SU-DHL-6 (cell line): ENCODE data around the gene TRIM42.

Experiments used
- CTCF ChIP-seq: fragments of 200-600 bp; sonication (generic); IDR thresholded peaks from one replicate; pipeline ENCODE4 v1.5.1; 2017; ENCODE audit warnings: antibody characterized with exemption, mild to moderate bottlenecking, low read length, moderate library complexity; ENCODE audit not compliant: insufficient read depth, poor library complexity, severe bottlenecking
- EZH2phosphoT487 ChIP-seq: fragments of 200-600 bp; sonication (generic), shearing (Covaris generic); conservative IDR thresholded peaks from 2 replicates; pipeline ENCODE4 v1.6.1; 2018; ENCODE audit warnings: mild to moderate bottlenecking, antibody characterized with exemption, low read length, moderate library complexity, mixed read lengths

GRCh38 chr3:140629357-140630137 lies 48.3 kb upstream of the TRIM42 start:
- TF ChIP-seq CTCF (no peak), EZH2phosphoT487 (no peak)
